Measurements from ENCODE around the gene PTPRM. TPM values are rescaled to one million over a fixed set of nuclear protein-coding genes. Genes with fewer than 3 reads are reported as not detected.

The PTPRM gene
- total and polyA plus RNA-seq, 2 donors (not counting 3 experiments of a cell fraction or from before 2014, with no cell fraction given): 37.4 to 43.7 TPM

GRCh38 chr18:8293184-8293583, 726.1 kb downstream of the PTPRM start:
- TF ChIP-seq FOS (IDR thresholded peaks at IDR 0.05; ENCODE audit: borderline replicate concordance, insufficient read depth, low read length) (no peak), POLR2A (IDR thresholded peaks at IDR 0.05; ENCODE audit: low read depth, low read length) (no peak), POLR2AphosphoS5 (IDR thresholded peaks at IDR 0.05; ENCODE audit: insufficient read depth, low read depth, low read length) (no peak), EZH2 (IDR thresholded peaks at IDR 0.05; ENCODE audit: borderline replicate concordance, low read depth, low read length, severe bottlenecking) (no peak), CTCF (IDR thresholded peaks at IDR 0.05; ENCODE audit: extremely low read depth in 1 of 2, insufficient read depth in 1 of 2, low read depth in 1 of 2, low read length in 2 of 2) (no peak), GATA2 (IDR thresholded peaks at IDR 0.05; ENCODE audit: insufficient read depth, insufficient read length, low read depth, low read length) (no peak), JUN (IDR thresholded peaks at IDR 0.05; ENCODE audit: borderline replicate concordance, insufficient read depth, insufficient read length, low read depth) (no peak), MYC (IDR thresholded peaks at IDR 0.05; ENCODE audit: low read depth, low read length) (no peak)
- TF ChIP-seq, protein P1, sequence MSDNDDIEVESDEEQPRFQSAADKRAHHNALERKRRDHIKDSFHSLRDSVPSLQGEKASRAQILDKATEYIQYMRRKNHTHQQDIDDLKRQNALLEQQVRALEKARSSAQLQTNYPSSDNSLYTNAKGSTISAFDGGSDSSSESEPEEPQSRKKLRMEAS (IDR thresholded peaks at IDR 0.05; ENCODE audit: insufficient read depth, insufficient read length): no peak
- H3K4me3 ChIP-seq (replicated peaks in 1 of 3; ENCODE audit: insufficient read depth in 1 of 3, low read depth in 1 of 3, low read length in 3 of 3): no peak overlapping the region
- no peaks in the 10 kb centered on the region for H3K27me3 ChIP-seq (ENCODE audit: control insufficient read depth in 2 of 2, insufficient read depth in 2 of 2, low read length in 2 of 2)
- no peak for DNase-seq (ENCODE audit: low read depth, low spot score)
- H3K36me3 ChIP-seq (ENCODE audit: control insufficient read depth in 2 of 2, extremely low read depth in 1 of 2, insufficient read depth in 2 of 2, low read length in 2 of 2): no peaks in the 10 kb centered on the region
- H3K4me2 ChIP-seq (ENCODE audit: insufficient read depth, low read length): no peak overlapping the region
- POLR2A ChIA-PET: no interaction called here
- dilution Hi-C loops (cut with MboI; ENCODE audit: extremely low pct_ligation_motif_present, low sequenced_read_pairs): no loop called here
- no peaks in the 10 kb centered on the region for H3K9me1 ChIP-seq (replicated peaks; ENCODE audit: control insufficient read depth, extremely low read depth, insufficient read depth, low read length)
- no peak for FAIRE-seq
- H3K79me2 ChIP-seq (ENCODE audit: control insufficient read depth, insufficient read depth, low read length): no peaks in the 10 kb centered on the region
- H2AFZ ChIP-seq (ENCODE audit: low read depth, low read length): no peak overlapping the region
- H4K20me1 ChIP-seq (replicated peaks; ENCODE audit: control insufficient read depth, extremely low read depth, insufficient read depth, low read length): no peaks in the 10 kb centered on the region
- intact Hi-C loops (cut with micrococcal nuclease): no loop called here
- no peak overlapping the region for H3K27ac ChIP-seq (ENCODE audit: insufficient read depth, low read depth, low read length)
- CTCF ChIA-PET: no interaction called here
- H3K9me3 ChIP-seq (replicated peaks; ENCODE audit: control insufficient read depth, insufficient read depth, low read length): no peaks in the 10 kb centered on the region
- BruUV-seq (replicated peaks): no TSS peak
- no peak overlapping the region for H3K9ac ChIP-seq (replicated peaks; ENCODE audit: extremely low read depth, insufficient read depth, low read length)
- no peaks in the 10 kb centered on the region for H3K4me1 ChIP-seq (ENCODE audit: control insufficient read depth, extremely low read depth, insufficient read depth, low read length)

All from endothelial cell of umbilical vein (primary cell).